Panc1 (cell line): ENCODE results near the gene FOXD4L6. TPM values are rescaled to one million over a fixed set of nuclear protein-coding genes. Genes with fewer than 3 reads are reported as not detected.
"Not testable (repeated sequence)": the region's sequence is repeated elsewhere in the genome, so short reads cannot be mapped to it uniquely, and the experiment has no call there.

ENCODE experiments used
- ATAC-seq: fragments of 200-7000 bp; cut with Tn5 transposase; 2 replicates; pipeline ENCODE4 v1.9.1; 2020; ENCODE audit warnings: mild to moderate bottlenecking, moderate library complexity
- Bru-seq: library from RNA; stranded (reverse); fragments of 400-500 nt; gene quantifications from one replicate; lab custom pipeline; 2021; lab: Mats Ljungman, UMichigan
- BruChase-seq, 2 experiments: library from RNA; stranded (reverse); fragments of 400-500 nt; gene quantifications; one replicate each; lab custom pipeline; 2021; lab: Mats Ljungman, UMichigan
- BruUV-seq: library from RNA; stranded (reverse); fragments of 400-500 nt; replicated peaks from 2 replicates; lab custom pipeline; 2021; lab: Mats Ljungman, UMichigan
- CTCF ChIA-PET: fragments of 300-600 bp; sonication (Branson Sonifier 250); formaldehyde crosslinking; loops from one replicate; lab custom pipeline; 2022; ENCODE audit warnings: antibody characterized with exemption; lab: Charles Lee
- POLR2A ChIA-PET: fragments of 300-600 bp; sonication (Branson Sonifier 250); formaldehyde crosslinking; loops from one replicate; lab custom pipeline; 2022; ENCODE audit warnings: antibody characterized with exemption; lab: Charles Lee
- DNase-seq: peaks from one replicate; pipeline ENCODE4 v3.0.0-alpha.2; 2010; ENCODE audit warnings: low read depth, low spot score
- H3K27ac ChIP-seq: 2 replicates; pipeline ENCODE4 v1.5.1; 2011; ENCODE audit warnings: mild to moderate bottlenecking, low read length, inconsistent platforms
- H3K27me3 ChIP-seq: fragments of 200-500 bp; sonication (Bioruptor generic); 2 replicates; pipeline ENCODE4 v1.6.0; 2014; ENCODE audit warnings: low read length, inconsistent platforms; ENCODE audit not compliant: control insufficient read depth, insufficient read depth
- H3K36me3 ChIP-seq: fragments of 200-500 bp; sonication (Bioruptor generic); 2 replicates; pipeline ENCODE4 v1.5.1; 2014; ENCODE audit warnings: inconsistent platforms, mild to moderate bottlenecking, low read length, moderate library complexity; ENCODE audit not compliant: control insufficient read depth, insufficient read depth
- H3K4me1 ChIP-seq: 2 replicates; pipeline ENCODE4 v1.5.1; 2011; ENCODE audit warnings: inconsistent platforms, mild to moderate bottlenecking, low read length, moderate library complexity; ENCODE audit not compliant: control insufficient read depth, insufficient read depth
- H3K4me3 ChIP-seq, 2 experiments: 2 replicates each; pipeline ENCODE4 v1.5.1; 2011 to 2012; ENCODE audit warnings: low read depth in 2 of 2, low read length in 2 of 2, mild to moderate bottlenecking in 2 of 2, inconsistent platforms in 1 of 2, moderate library complexity in 1 of 2
- H3K9me3 ChIP-seq: fragments of 200-500 bp; sonication (Bioruptor generic); 2 replicates; pipeline ENCODE4 v1.5.1; 2014; ENCODE audit warnings: low read depth, mild to moderate bottlenecking, inconsistent platforms, low read length, moderate library complexity; ENCODE audit not compliant: control insufficient read depth, insufficient read depth
- in situ Hi-C: cut with HindIII; loops from 2 replicates; pipeline ENCODE4 v1.10.0; 2016; ENCODE audit warnings: low sequenced_read_pairs, low pct_unique_long_range_greater_than_20kb
- intact Hi-C: fragments of 100-400 bp; cut with micrococcal nuclease; formaldehyde crosslinking; loops from one replicate; pipeline ENCODE4 v1.10.0; 2022; ENCODE audit not compliant: unreplicated experiment
- long read RNA-seq: library from polyadenylated mRNA; unstranded; transcript quantifications from one replicate; pipeline ENCODE4 v2.0.0, GENCODE V29; 2021; ENCODE audit not compliant: unreplicated experiment
- polyA plus RNA-seq: library from polyadenylated mRNA; unstranded; fragments of >200 nt; gene quantifications from one replicate; pipeline ENCODE4 v1.2.1, GENCODE V29; 2012; ENCODE audit warnings: missing spikeins; ENCODE audit not compliant: insufficient read length
- total RNA-seq: library from RNA; stranded (reverse); gene quantifications from one replicate; pipeline ENCODE4 v1.2.1, GENCODE V29; 2021; ENCODE audit not compliant: unreplicated experiment

FOXD4L6 gene
- total RNA-seq (not detected), Bru-seq, nascent RNA (not detected), BruChase-seq, experiment 1, labeled RNA remaining after a 2-hour chase (not detected), BruChase-seq, experiment 2, labeled RNA remaining after a 6-hour chase (percentile 19 among the genes with signal in this experiment)
- polyA plus RNA-seq, result not detected
- long read RNA-seq, result 0 reads

DNA sequence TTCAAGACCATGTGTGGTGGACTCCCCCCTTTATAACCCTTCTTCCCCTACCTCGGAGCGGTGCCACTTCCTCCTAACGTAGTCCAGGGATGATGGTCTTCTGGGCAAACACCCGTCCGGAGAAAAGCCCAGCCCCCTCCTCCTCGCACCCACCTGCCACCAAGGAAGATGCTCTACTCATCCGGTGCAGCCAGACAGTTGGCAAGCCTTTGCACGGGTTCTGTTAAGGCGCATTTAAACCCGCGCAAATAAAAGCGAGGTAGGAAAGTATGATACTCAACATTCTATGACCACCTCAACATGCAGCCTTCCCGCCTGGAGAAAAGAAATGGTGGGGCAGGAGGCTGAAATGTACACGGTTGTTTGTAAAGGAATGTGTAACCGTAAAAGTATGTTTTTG, at the start of gene FOXD4L6:
Gene FOXD4L6, minus strand, starts transcription at position 101 of the 400 bp plus-strand sequence. CDS start 298 bp downstream, outside the sequence.
- H3K9me3 ChIP-seq, ATAC-seq, intact Hi-C loops, H3K4me3 ChIP-seq, CTCF ChIA-PET, POLR2A ChIA-PET, H3K4me1 ChIP-seq, DNase-seq, H3K27ac ChIP-seq, in situ Hi-C loops, BruUV-seq, H3K27me3 ChIP-seq, H3K36me3 ChIP-seq: not testable (repeated sequence)

DNA sequence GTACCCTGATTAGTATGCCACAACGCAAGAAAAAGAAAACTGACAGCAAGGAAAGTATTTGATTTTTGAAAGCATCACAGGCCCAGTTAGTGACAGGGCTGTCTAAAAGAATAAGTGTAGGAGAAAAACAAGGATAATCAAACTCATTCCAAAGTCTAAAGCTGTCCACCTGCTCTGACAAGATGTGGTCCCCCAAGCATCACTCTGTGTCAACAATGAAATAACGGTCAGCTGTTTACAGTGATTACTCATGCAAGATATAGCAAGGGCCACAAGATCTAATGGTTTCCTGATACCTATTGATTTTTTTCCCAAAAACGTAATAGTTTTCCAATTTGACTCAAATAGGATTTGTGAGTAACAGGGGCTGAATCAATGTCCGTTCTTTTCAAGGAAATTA, 46.5 kb upstream of the FOXD4L6 start:
- H3K27ac ChIP-seq, H3K27me3 ChIP-seq, DNase-seq, in situ Hi-C loops, ATAC-seq, H3K36me3 ChIP-seq, CTCF ChIA-PET, BruUV-seq, POLR2A ChIA-PET, H3K4me3 ChIP-seq, intact Hi-C loops, H3K4me1 ChIP-seq, H3K9me3 ChIP-seq: not testable (repeated sequence)

DNA sequence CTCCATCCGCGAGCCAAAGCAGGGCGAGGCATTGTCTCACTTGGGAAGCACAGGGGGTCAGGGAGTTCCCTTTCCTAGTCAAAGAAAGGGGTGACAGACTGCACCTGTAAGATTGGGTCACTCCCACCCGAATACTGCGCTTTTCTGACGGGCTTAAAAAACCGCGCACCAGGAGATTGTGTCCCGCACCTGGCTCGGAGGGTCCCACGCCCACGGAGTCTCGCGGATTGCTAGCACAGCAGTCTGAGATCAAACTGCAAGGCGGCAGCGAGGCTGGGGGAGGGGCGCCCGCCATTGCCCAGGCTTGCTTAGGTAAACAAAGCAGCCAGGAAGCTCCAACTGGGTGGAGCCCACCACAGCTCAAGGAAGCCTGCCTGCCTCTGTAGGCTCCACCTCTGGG, 21.6 kb upstream of the FOXD4L6 start:
- H3K27me3 ChIP-seq, CTCF ChIA-PET, H3K9me3 ChIP-seq, H3K27ac ChIP-seq, in situ Hi-C loops, H3K4me1 ChIP-seq, H3K36me3 ChIP-seq, DNase-seq, intact Hi-C loops, H3K4me3 ChIP-seq, ATAC-seq, POLR2A ChIA-PET, BruUV-seq: not testable (repeated sequence)

DNA sequence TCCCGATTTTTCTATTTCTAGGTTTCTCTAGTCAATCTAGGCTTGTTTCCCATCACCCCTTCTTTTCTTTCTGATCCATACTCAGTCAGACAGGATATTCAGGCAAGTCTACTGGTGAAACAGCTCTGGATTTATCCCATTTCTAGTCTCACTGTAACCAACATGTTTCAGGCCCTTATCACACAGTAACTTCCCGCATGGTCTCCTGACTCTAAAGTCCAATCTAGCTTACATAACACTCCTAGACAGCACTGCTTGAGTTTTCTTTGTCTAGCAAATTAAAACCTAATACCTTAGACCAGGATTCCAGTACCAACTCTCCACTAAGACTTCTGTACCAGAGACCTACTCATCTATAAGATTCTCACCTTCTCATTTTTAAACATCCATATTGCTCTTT, 13.4 kb upstream of the FOXD4L6 start:
- in situ Hi-C loops, BruUV-seq: not testable (repeated sequence)

DNA sequence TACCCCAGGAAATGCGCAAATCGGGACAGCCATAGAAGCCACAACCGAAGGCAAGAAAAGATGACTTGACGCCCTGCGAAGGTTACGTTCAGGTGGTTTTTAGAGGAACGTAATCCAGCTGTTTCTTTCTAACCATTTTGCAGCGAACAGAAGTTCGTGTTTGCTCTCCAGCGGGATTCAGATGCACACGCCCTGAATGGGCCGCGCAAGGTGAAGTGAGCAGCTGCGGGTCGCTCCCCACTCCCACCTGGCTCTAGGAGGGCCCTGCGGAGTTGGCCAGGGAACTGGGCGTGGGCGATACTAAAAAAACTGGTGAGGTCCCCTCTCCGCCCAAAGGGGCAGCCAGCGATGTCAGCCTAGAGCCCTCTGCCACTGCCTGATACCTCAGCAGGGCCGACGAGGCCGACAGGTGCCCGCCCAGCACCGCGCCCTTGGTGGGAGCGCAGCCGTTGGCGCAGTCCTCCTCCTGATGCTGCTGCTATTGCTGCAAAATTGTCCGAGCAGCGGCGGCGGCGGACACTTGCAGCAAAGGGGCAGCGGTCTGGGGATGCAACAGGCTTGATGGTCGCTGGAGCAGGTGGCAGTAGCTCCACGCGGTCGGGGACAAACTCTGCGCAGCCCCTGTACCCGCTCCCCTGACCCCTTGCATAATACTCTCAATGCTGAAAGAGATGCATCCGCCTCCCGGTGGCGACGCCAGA, 1.6 kb downstream of the FOXD4L6 start:
- not testable (repeated sequence) for DNase-seq

More for the DNA sequence above, 13.4 kb upstream of the FOXD4L6 start:
- H3K9me3 ChIP-seq, CTCF ChIA-PET, POLR2A ChIA-PET, H3K27ac ChIP-seq, DNase-seq, H3K27me3 ChIP-seq, intact Hi-C loops, H3K36me3 ChIP-seq, H3K4me3 ChIP-seq, H3K4me1 ChIP-seq, ATAC-seq: not testable (repeated sequence)

DNA sequence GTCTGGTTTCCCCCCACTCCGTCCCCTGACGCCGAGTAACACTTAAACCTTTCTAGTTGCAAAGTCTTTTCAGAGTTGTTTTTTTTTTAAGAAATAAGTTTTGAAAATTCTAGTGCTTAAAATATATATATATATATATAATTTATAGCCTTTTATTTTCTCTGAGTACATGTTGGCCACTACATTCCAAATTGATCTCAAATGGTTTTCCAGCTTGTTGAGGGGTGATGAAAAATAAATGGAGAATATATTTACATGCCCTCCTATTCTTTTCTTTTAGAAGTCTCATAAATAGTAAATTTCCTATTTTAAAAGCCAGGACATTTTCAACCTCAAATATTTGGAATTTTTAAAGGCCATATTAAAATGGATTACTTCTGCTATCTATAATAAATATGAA, 2.5 kb downstream of the FOXD4L6 start:
- H3K4me1 ChIP-seq, CTCF ChIA-PET, in situ Hi-C loops, intact Hi-C loops, H3K9me3 ChIP-seq, POLR2A ChIA-PET, DNase-seq, H3K27me3 ChIP-seq, H3K4me3 ChIP-seq, H3K27ac ChIP-seq, H3K36me3 ChIP-seq, BruUV-seq, ATAC-seq: not testable (repeated sequence)

More for the DNA sequence above, 1.6 kb downstream of the FOXD4L6 start:
- H3K36me3 ChIP-seq, H3K9me3 ChIP-seq, in situ Hi-C loops, H3K27ac ChIP-seq, CTCF ChIA-PET, H3K4me1 ChIP-seq, ATAC-seq, H3K27me3 ChIP-seq, H3K4me3 ChIP-seq, intact Hi-C loops, BruUV-seq, POLR2A ChIA-PET: not testable (repeated sequence)

DNA sequence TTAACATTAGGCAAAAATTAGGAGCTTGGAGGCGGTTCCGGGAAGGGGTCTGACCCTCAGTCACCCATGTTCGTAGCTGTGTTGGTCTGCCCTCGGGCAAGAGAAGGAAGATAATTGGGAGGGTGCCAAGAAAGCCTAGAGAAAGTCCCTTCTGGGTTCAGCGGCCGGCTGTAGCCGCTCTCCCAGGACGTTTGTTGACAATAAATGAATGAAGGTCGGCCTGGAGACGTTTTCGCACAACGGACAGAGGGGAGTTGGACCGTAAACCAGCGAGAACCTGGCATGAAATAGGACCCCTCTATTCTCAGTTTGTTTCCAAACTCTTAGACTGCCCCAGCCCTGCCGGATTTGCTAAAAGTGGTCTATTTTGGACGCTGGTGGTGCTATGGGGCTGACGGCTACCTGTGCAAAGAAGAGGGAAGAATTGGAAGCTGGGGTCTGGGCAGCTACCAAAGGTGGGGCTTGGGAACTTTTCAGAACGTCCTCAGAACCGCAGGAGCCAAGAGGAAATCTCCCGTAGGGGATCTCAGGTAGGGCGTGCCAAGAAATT, 3.3 kb downstream of the FOXD4L6 start:
- H3K27ac ChIP-seq, H3K4me1 ChIP-seq, POLR2A ChIA-PET, in situ Hi-C loops, ATAC-seq, BruUV-seq, H3K9me3 ChIP-seq, intact Hi-C loops, H3K27me3 ChIP-seq, DNase-seq, H3K36me3 ChIP-seq, H3K4me3 ChIP-seq, CTCF ChIA-PET: not testable (repeated sequence)
